ENCODE measurements around the gene SYT1. TPM values are rescaled to one million over a fixed set of nuclear protein-coding genes. Genes with fewer than 3 reads are reported as not detected.

The SYT1 gene
- total RNA-seq, 1 experiment from 2014 or later = 15.8 TPM

DNA sequence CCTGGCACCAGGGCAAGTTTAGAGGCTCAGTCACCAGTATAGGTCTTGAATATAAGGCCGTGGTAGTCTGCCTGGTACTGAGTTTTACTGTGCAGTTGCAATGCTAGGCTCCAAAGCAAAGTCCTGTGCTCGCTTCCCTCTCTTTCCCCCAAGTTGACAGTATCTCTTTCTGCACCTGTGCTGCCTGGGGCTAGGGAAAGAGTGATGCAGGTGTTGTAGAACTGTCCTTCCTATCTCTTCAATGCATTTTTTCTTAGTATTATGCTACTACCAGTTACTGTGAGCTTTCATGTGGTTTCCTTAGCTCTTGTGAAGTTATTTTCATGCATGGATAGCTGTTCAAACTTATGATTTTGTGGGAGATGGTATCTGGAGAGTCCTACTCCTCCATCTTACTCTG, 359.2 kb downstream of the SYT1 start:
- no peak overlapping the region for H2AFZ ChIP-seq (ENCODE audit: low read length)
- no peak overlapping the region for H3K18ac ChIP-seq (ENCODE audit: insufficient read length, low read depth, low read length)
- H3T11ph ChIP-seq (ENCODE audit: low read length) = no peak overlapping the region
- H2BK20ac ChIP-seq (ENCODE audit: low read depth, low read length, poor library complexity, severe bottlenecking) = no peak overlapping the region
- no peaks in the 10 kb centered on the region for H3K27me3 Mint-ChIP-seq (ENCODE audit: low read depth)
- H4K20me1 ChIP-seq (ENCODE audit: control insufficient read depth, insufficient read depth, insufficient read length) = no peaks in the 10 kb centered on the region
- no peak overlapping the region for H3K14ac ChIP-seq (ENCODE audit: insufficient read depth, low read length)
- no peak overlapping the region for H4K91ac ChIP-seq (ENCODE audit: insufficient read length, low read depth, low read length)
- no peak overlapping the region for H2BK12ac ChIP-seq (ENCODE audit: insufficient read length, low read depth, low read length)
- no peaks in the 10 kb centered on the region for H3K23me2 ChIP-seq (ENCODE audit: insufficient read length, low read depth, low read length, poor library complexity, severe bottlenecking)
- TF ChIP-seq, protein P1, sequence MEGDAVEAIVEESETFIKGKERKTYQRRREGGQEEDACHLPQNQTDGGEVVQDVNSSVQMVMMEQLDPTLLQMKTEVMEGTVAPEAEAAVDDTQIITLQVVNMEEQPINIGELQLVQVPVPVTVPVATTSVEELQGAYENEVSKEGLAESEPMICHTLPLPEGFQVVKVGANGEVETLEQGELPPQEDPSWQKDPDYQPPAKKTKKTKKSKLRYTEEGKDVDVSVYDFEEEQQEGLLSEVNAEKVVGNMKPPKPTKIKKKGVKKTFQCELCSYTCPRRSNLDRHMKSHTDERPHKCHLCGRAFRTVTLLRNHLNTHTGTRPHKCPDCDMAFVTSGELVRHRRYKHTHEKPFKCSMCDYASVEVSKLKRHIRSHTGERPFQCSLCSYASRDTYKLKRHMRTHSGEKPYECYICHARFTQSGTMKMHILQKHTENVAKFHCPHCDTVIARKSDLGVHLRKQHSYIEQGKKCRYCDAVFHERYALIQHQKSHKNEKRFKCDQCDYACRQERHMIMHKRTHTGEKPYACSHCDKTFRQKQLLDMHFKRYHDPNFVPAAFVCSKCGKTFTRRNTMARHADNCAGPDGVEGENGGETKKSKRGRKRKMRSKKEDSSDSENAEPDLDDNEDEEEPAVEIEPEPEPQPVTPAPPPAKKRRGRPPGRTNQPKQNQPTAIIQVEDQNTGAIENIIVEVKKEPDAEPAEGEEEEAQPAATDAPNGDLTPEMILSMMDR (conservative IDR thresholded peaks at IDR 0.05) = no peak
- no peak overlapping the region for H2BK5ac ChIP-seq (ENCODE audit: insufficient read length, low read length)
- no peak overlapping the region for H2BK15ac ChIP-seq (ENCODE audit: low read depth, low read length)
- no peak overlapping the region for H3K56ac ChIP-seq (ENCODE audit: insufficient read length, low read depth, low read length)
- WGBS (ENCODE audit: extremely low coverage, insufficient read length, low lambda C conversion rate) = no CpG with 5 or more reads among the region's 2 CpGs
- no peak overlapping the region for H3K23ac ChIP-seq (ENCODE audit: insufficient read length, low read depth, low read length)
- peaks cover 2% of the 10 kb centered on the region; the same call in 1 of the 2 replicates for H3K4me1 ChIP-seq (ENCODE audit: insufficient read depth, low read length)
- H3K4me1 Mint-ChIP-seq = peaks cover 10 to 13% of the 10 kb centered on the region in 2 experiments
- no peaks in the 10 kb centered on the region for H3K9me3 ChIP-seq (ENCODE audit: control insufficient read depth, low read depth, low read length)
- H4K5ac ChIP-seq (ENCODE audit: insufficient read length, low read depth, low read length) = no peak overlapping the region
- H3K4me3 Mint-ChIP-seq = no peak overlapping the region
- H3K4me2 ChIP-seq (ENCODE audit: insufficient read depth, insufficient read length, low read length) = no peak overlapping the region
- H4K8ac ChIP-seq (replicated peaks; ENCODE audit: insufficient read length, low read depth, low read length) = no peak overlapping the region
- H3K36me3 Mint-ChIP-seq (ENCODE audit: insufficient read depth in 1 of 3, low read depth in 3 of 3) = peaks cover 28 to 43% (median 29%) of the 10 kb centered on the region in 3 experiments
- H3K9ac ChIP-seq (ENCODE audit: extremely low read depth, insufficient read length, low read length) = no peak overlapping the region
- no peak overlapping the region for H2BK120ac ChIP-seq (ENCODE audit: low read depth, low read length, poor library complexity, severe bottlenecking)
- no peaks in the 10 kb centered on the region for H3K27me3 ChIP-seq (ENCODE audit: insufficient read depth, low read length)
- DNase-seq = no peak
- no peaks in the 10 kb centered on the region for H3K79me2 ChIP-seq (ENCODE audit: insufficient read depth, low read length)
- H3K27ac ChIP-seq (ENCODE audit: insufficient read length, low read depth, low read length) = no peak overlapping the region
- peaks cover 22 to 24% of the 10 kb centered on the region in 2 experiments; a peak in 4 of 5 replicates for H3K9me3 Mint-ChIP-seq
- H3K4ac ChIP-seq (ENCODE audit: low read depth, low read length) = no peak overlapping the region
- H3K27ac Mint-ChIP-seq = no peak overlapping the region
- no peak overlapping the region for H2AK5ac ChIP-seq (ENCODE audit: insufficient read length, low read length)
- no peaks in the 10 kb centered on the region for H3K79me1 ChIP-seq (ENCODE audit: insufficient read depth, low read depth, low read length, poor library complexity, severe bottlenecking)

Data from H9 (cell line).